AG08396 (cell line): ENCODE measurements around the gene FER.
A peak's percentile ranks its signal among the peaks of the same experiment; 100 is the strongest.
"Not testable (repeated sequence)": the region's sequence is repeated elsewhere in the genome, so short reads cannot be mapped to it uniquely, and the experiment has no call there.

Experiments used
- DNase-seq: peaks from one replicate; pipeline ENCODE4 v3.0.0; 2012; ENCODE audit warnings: low spot score, mixed read lengths

The FER gene

DNA sequence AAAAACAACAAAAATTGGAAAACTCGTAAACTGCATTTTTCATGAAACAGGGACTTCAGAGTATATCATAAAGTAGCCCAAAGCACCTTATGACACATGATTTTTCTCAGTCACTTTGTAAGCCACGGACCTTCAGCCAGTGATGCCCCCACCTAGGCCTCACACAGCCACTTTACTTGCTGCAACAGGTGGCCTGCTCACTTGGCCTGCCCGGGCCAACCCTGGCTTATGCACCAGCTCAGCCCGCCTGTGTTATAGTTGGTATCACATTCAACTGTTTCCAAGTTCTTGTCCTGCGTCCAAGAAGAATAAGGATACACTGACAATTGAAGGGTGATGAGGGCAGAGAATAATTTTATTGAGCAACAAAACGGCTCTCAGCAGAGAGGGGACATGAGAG lies 219.2 kb downstream of the FER start:
- no peak for DNase-seq

- no peak for DNase-seq
Observed at GRCh38 chr5:108974594-108974993, 226.9 kb downstream of the FER start.

GRCh38 chr5:108975697-108976096 lies 228.0 kb downstream of the FER start:
- DNase-seq = no peak

DNA sequence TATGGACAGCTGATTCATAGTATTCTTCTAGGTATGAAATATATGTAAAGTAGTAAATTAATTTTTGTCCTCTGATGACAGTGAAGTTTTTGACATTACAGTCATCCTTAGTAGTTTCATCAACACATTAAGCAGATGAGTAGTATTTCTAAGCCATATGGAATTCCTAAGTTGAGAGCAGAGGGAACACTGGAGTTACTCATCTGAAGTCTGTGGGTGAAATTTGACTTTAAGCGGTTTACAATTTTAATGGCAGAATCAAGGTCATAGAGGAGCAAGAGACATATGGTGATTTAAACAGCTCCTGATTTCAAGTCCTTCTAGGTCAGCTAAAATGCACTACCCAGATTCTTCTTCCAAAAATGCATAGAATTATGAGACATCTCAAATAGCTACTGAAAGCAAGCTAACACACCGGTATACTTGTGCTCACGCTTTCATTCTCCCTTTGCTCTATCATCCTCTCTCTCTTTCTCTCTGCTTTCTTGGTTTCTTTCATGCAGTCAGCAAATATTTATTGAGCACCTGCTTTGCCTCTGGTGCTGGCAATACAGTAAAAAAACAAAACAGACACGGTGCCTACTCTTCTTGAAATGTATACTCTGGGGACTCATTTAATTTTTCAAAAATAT lies 235.9 kb downstream of the FER start:
- DNase-seq = peak; percentile 6

GRCh38 chr5:108989761-108990392 lies 242.2 kb downstream of the FER start:
- peak; percentile 10 for DNase-seq

GRCh38 chr5:108992396-108993085 lies 244.8 kb downstream of the FER start:
- DNase-seq = not testable (repeated sequence)

- DNase-seq = not testable (repeated sequence)
Observed at GRCh38 chr5:108993440-108993839, 245.7 kb downstream of the FER start.

DNA sequence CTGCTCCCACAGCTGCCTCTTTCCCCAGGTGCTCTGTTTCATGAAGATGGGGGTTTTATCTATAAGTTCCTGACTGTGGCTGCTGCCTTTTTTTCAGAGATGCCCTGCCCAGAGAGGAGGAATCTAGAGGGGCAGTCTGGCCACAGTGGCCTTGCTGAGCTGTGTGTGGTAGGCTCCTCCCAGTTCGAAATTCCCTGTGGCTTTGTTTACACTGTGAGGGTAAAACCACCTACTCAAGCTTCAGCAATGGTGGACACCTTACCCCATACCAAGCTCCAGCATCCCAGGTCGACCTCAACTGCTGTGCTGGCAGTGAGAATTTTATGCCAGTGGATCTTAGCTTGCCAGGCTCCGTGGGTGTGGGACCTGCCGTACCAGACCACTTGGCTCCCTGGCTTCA lies 250.0 kb downstream of the FER start:
- no peak for DNase-seq

GRCh38 chr5:108998216-108998615 lies 250.5 kb downstream of the FER start:
- DNase-seq = no peak

DNA sequence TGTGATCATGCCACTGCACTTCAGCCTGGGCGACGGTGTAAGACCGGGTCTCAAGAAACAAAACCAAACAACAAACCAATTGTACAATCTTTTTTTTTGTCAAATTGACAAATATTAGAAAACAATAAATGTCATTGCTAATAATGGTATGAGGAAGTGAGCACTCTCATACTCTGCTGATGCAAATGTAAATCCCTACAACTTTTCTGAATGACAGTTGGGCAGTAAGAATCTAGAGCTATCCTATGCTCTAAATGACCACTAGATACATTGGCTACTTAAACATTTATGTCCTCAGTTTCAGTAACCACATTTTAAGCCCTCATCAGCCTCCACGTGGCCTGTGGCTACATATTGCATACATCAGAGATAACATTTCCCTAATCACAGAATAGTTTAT lies 256.2 kb downstream of the FER start:
- no peak for DNase-seq

DNA sequence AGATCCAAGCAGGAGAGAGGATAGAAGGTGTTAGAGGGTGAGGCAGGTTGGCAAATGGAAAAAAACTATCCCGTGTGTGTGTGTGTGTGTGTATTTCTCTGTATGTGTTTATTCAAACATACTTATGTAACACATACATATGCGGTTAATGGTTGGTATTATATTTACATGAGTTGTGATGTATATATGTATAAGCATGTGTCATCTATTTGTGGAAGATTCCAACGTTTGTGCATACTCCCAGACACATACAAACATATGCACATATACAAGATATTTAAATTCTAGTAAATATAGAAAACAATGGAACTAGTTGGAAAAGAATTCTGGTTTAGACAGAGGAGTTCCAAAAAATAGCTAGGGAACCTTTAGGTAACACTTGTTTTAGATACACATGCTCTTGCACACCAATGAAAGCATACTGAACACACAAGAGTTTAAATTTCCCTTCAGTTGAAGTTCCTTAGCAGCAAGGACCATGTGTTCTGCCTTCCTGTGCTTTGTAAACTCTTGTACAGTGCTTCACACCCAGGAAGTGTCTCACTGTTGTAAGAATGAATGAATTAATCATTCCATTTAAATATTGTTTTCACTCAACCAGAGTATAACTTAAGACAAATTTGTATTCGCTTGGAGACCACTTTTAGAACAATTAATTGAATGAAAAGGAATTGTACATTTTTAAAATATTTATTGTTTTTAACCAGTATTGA lies 257.8 kb downstream of the FER start:
- no peak for DNase-seq

DNA sequence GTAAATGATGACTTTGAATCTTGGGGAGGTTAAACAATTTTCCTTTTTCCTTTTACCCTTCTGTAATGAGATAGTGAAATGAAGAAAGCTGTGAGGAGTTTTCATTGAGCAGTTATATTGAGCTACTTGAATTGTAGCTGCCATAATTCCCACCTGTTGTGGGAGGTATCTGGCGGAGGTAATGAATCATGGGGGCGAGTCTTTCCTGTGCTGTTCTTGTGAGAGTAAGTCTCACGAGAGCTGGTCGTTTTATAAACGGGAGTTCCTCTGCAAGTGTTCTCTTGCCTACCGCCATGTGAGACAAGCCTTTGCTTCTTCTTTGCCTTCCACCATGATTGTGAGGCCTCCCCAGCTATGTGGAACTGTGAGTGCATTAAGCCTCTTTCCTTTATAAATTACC lies 258.4 kb downstream of the FER start:
- no peak for DNase-seq

DNA sequence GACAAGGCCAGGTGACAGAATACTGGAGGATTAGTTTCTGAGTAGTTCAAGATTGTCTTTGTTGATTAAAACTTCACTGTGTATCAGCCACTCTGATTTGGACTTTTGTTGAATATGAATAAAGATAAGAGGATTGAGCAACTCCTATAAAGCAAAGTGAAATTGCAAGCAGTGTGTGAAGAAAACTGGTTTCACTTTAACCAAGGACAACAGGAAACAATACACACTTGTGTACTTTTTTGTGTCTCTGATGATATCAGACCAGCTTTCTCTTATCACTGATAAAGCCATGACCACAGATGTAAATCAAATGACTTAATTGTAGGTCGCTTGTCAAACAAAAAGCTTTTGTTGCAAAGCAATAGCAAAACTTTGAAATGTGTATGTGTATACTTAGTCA lies 268.6 kb downstream of the FER start:
- no peak for DNase-seq

- DNase-seq = no peak
Observed at GRCh38 chr5:109022056-109022455, 274.4 kb downstream of the FER start.

GRCh38 chr5:109025729-109026128 lies 278.0 kb downstream of the FER start:
- DNase-seq = not testable (repeated sequence)

DNA sequence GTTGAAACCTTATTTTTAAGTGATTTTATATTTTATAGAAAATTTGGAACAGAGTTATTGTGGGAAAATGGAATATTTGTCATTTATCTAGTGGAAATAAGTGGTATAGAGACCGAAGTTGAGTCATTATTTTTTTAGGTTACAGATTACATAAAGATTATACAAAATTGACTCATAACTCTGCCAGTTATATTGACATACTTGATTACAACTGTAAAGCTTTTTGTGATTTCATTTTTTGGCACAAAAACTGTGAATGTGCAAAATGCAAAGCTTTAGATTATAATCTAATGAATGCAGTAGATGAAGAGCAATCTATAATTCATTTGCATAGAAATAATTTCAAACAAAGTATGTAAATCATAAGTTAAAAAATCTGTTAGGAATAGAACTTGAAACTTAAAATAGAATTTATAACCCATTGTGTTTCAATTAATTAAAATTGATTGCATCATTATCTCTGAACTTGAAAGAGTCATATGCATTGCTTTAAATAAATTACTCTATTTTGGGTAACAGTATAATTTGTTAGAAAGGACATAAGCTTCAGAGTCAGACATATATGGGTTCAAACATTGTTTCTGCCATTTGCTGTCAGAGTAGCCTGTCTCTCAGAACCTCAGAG lies 280.4 kb downstream of the FER start:
- no peak for DNase-seq

- DNase-seq = no peak
Observed at GRCh38 chr5:109028608-109029299, 281.1 kb downstream of the FER start.

- DNase-seq = no peak
Observed at GRCh38 chr5:109029847-109030246, 282.1 kb downstream of the FER start.

DNA sequence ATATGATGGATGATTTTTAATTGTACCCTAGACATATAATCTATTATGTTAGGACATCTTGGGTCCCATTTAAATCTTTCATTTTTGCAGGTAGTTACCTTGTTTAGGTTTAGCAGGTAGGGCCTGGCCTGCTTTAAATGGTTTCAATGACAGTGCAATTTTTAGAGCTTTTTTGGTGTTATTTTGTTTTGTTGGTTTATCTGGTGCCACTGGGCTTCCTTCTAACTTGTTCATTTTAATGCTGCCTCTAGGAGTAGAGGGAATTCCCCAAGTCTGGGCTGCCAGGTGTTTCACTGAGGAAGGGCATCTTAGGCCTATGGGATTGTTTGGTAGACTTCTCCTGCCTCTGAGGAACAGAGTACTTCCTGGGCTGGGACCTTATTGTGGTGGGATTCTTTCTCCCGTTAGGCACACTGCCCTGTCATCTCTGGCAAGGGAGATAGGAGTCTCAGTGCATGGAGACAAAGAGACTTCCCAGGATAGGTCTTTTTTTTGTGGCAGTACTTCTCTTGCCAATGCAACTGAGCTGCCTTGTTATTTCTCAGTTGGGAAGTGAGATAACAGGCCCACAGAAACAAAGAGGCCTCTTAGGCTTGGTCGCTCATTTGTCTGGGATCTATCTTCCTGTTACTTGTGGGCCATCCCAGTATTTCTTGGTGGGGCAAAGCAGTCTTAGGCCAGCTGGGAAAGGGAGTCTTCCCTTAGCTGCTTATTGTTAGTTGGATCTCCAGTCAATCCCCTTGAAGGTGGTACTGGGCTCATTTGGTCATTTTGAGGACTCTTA lies 282.9 kb downstream of the FER start:
- no peak for DNase-seq

GRCh38 chr5:109034306-109034705 lies 286.6 kb downstream of the FER start:
- DNase-seq = no peak

GRCh38 chr5:109035436-109035835 lies 287.7 kb downstream of the FER start:
- no peak for DNase-seq
